IPS-NIHi7 (cell line): Measurements from ENCODE around the gene KDSR.

Experiments
- DNase-seq: peaks from one replicate; pipeline ENCODE4 v3.0.0; 2012; ENCODE audit warnings: mixed read lengths; ENCODE audit errors: extremely low spot score

KDSR gene

DNA sequence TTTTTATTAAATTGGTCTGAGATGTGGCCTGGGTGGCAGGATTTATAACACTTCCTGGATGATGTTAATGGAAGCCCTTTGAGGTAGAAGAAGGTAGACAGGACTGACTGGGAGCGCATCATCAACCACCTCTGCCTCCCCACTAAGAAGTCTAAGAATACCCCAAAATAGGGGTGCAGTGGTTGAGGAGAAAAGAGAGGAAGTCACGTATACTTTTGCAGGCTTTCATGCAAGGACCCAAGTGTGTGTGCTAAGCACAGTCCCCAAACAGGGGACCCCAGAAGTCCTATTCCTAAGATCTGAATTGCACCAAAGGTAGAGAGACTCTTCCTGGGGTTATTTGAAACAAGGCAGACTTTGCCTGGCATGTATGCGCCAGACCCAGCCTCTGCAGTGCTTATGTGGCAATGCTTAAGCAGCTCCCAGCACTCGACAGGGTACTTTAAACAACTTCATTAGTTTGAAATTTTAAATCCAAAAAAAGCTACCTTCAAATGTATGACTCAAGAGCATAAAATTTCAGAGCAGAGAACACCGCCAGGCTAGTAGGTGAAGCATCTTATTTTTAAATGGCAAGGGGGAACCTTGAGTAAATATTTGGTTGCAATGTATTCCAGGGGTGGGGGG lies 82.7 kb downstream of the KDSR start:
- DNase-seq = no peak

DNA sequence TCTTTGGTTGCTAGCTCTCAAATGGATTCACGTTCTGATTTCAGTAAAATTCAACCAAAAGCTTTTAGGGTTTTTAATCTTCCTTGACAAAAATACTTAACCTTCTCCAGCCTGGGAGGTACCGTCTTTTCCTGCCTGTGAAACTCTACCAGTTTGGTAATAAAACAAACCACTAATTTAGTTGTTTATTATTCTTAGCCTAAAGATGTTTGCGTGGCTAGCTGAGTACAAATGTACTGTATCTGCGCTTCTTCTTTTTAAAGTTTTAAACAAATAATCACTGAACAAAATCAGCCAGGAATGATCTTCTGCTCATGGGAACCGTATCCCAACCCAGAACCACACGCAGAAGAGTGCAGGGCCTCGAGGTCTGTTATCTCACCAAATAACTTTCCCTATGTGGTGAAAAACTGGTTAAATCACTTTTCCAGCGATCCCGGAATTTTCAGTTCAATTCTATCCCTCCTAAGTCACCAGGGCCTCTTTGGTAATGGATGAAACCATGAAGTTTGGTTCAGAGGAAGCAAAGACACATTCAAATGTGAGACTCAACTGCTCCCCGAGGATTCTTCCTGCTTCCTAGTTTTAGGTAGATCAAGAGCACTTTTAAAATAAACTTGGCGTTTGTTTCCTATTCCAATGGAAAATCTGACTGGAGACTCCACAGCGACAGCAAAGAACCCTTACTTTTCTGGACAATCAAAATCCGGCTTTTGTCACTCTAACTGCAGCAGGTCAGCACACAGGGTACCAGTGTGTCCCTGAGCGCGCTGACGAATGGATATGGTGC lies 83.5 kb downstream of the KDSR start:
- no peak for DNase-seq

DNA sequence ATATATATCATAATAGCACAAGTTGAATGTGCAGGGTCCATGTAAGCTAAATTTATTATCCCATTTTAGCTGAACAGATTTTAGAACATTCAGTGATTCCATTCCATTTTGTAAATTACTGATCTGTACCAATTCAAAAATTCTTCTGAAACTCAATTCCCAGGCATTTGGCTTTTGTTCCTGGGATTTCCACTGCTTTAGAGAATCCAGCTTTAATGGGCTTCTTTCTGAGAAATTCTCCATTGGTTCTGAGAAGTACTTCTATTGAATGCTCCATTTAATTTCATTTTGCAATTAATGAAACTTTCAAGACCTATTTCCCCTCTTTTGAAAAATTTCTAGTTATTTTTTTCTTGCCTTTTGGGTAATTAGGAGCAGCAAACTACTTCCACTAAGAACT lies 84.2 kb downstream of the KDSR start:
- no peak for DNase-seq
